ENCODE measurements around the gene DAPK1.
A peak's percentile ranks its signal among the peaks of the same experiment; 100 is the strongest.

DAPK1 gene

DNA sequence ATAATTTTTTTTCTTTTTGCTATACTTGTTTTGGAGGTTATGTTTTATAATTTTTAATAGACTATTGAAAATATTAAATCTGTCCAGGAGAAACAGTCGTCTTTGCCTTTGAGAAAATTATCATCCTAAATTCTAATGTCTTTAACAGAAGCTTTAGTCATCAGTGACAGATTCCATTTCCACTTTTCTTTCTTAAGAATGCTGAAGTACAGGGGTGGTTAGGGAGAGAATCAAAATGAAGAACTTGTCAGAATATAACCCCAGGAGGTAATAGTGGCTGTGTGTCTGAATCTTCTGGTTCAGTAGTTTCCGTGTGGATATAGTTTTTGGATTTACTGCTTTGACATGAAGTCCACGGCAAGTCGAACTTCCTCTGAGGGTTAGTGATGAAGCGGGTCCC lies 111.8 kb downstream of the DAPK1 start:
- Histone ChIP-seq H3K36me3 (ENCODE audit: control insufficient read depth, insufficient read depth, low read length) (no peaks in the 10 kb centered on the region), H3K27me3 (ENCODE audit: control insufficient read depth, insufficient read depth, low read length) (no peaks in the 10 kb centered on the region), H3K9ac (ENCODE audit: low read length) (no peak overlapping the region), H3K4me1 (ENCODE audit: control insufficient read depth, insufficient read depth, low read length) (peaks cover 17% of the 10 kb centered on the region), H3K4me3 (ENCODE audit: low read length) (no peak overlapping the region), H3K27ac (ENCODE audit: low read depth, low read length) (no peak overlapping the region)

DNA sequence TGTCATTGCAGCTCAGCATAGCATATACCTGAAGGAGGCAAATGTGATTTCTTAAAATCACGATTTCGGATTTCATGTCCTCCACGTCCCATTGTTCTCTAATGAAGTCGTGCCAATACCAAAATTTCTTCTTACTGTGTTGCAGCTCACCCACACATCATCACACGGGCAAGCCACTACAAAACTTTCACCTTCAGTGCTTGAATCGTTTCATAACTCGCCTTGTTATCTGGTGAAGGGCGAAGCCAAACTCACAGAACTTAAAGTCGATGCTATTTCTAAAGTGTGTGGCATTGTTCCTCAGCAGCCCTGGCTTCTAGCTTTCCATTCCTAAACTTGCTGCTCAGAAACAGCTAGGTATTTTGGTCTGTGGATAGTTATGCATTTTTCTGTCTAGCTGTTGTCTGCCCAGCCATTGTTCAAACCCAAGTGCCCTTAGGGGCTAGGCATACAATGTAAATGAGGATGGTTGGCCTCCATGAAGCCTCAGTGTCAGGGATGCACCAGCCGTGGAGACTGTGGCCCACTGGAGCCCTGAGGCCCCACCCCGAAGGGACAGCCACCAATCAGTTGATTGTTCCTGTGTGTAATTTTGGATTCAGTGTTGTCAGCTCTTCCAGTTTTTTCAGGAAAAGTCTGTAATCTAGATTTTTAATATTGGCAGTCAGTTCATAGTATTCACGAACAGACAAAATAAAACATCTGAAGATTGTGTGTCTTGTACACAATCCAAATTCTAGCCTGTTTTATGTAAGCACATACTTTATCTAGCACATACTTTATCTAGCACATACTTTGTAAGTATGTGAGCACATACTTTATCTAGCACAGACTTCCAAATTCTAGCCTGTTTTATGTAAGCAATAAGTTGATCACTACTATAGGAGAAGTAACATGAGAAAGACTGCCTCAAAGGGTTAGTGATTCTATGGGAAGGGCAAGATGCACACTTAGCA lies 112.8 kb downstream of the DAPK1 start:
- no peak overlapping the region for H3K4me3 ChIP-seq (ENCODE audit: low read length)
- no peak overlapping the region for H3K9ac ChIP-seq (ENCODE audit: low read length)
- H3K27ac ChIP-seq (ENCODE audit: low read depth, low read length) = peak overlapping the region; percentile 42
- no peaks in the 10 kb centered on the region for H3K36me3 ChIP-seq (ENCODE audit: control insufficient read depth, insufficient read depth, low read length)
- H3K4me1 ChIP-seq (ENCODE audit: control insufficient read depth, insufficient read depth, low read length) = peaks cover 17% of the 10 kb centered on the region
- H3K27me3 ChIP-seq (ENCODE audit: control insufficient read depth, insufficient read depth, low read length) = no peaks in the 10 kb centered on the region

GRCh38 chr9:87611776-87612175 lies 114.1 kb downstream of the DAPK1 start:
- H3K36me3 ChIP-seq (ENCODE audit: control insufficient read depth, insufficient read depth, low read length) = no peaks in the 10 kb centered on the region
- no peak overlapping the region for H3K4me3 ChIP-seq (ENCODE audit: low read length)
- H3K27me3 ChIP-seq (ENCODE audit: control insufficient read depth, insufficient read depth, low read length) = no peaks in the 10 kb centered on the region
- H3K4me1 ChIP-seq (ENCODE audit: control insufficient read depth, insufficient read depth, low read length) = peaks cover 17% of the 10 kb centered on the region
- no peak overlapping the region for H3K9ac ChIP-seq (ENCODE audit: low read length)
- no peak overlapping the region for H3K27ac ChIP-seq (ENCODE audit: low read depth, low read length)

GRCh38 chr9:87612536-87612935 lies 114.9 kb downstream of the DAPK1 start:
- Histone ChIP-seq H3K4me3 (ENCODE audit: low read length) (no peak overlapping the region), H3K27me3 (ENCODE audit: control insufficient read depth, insufficient read depth, low read length) (no peaks in the 10 kb centered on the region), H3K36me3 (ENCODE audit: control insufficient read depth, insufficient read depth, low read length) (no peaks in the 10 kb centered on the region), H3K27ac (ENCODE audit: low read depth, low read length) (no peak overlapping the region), H3K9ac (ENCODE audit: low read length) (no peak overlapping the region), H3K4me1 (ENCODE audit: control insufficient read depth, insufficient read depth, low read length) (peaks cover 17% of the 10 kb centered on the region)

DNA sequence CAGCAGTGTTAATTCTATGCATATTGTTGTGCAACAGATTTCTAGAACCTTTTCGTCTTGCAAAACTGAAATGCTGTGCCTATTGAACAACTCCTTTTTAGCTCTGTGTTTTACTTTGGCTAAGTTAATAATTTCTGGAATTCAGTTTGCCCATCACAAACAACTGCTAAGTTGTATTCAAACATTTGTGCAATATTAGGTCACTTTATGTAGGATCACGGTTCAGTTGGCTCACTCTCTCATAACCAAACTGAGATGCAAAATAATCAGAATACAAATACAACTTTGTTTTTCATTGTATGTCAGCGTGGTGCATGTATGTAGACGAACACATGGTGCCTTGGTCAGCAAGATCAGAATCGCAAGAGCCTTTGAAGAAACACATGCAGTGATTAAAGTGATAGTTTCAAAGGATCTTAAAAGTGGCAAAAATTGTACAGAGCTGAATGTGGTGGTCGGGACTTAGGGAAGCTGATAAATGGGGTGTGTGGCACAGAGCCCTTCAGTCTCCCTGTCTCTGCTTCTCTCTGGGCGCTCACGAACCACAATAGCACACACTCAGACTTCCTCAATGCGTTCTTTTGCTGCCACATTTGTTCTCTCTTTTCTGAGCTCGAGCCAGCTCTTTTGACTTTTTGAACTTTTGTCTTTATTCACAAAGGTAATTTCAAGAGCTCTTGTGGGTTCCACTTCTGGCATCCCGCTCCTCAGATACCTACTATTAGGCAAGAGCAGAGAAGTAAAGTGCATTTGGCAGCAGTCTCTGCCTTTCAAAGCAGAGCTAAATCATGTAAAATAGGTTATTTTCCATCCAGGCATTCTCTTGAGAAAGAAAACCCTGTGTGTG lies 115.8 kb downstream of the DAPK1 start:
- peaks cover 17% of the 10 kb centered on the region for H3K4me1 ChIP-seq (ENCODE audit: control insufficient read depth, insufficient read depth, low read length)
- H3K36me3 ChIP-seq (ENCODE audit: control insufficient read depth, insufficient read depth, low read length) = no peaks in the 10 kb centered on the region
- no peak overlapping the region for H3K27ac ChIP-seq (ENCODE audit: low read depth, low read length)
- no peak overlapping the region for H3K4me3 ChIP-seq (ENCODE audit: low read length)
- no peaks in the 10 kb centered on the region for H3K27me3 ChIP-seq (ENCODE audit: control insufficient read depth, insufficient read depth, low read length)
- H3K9ac ChIP-seq (ENCODE audit: low read length) = no peak overlapping the region

GRCh38 chr9:87614397-87614796 lies 116.7 kb downstream of the DAPK1 start:
- Histone ChIP-seq H3K4me1 (ENCODE audit: control insufficient read depth, insufficient read depth, low read length) (peaks cover 17% of the 10 kb centered on the region), H3K36me3 (ENCODE audit: control insufficient read depth, insufficient read depth, low read length) (no peaks in the 10 kb centered on the region), H3K27ac (ENCODE audit: low read depth, low read length) (no peak overlapping the region), H3K27me3 (ENCODE audit: control insufficient read depth, insufficient read depth, low read length) (no peaks in the 10 kb centered on the region), H3K4me3 (ENCODE audit: low read length) (no peak overlapping the region), H3K9ac (ENCODE audit: low read length) (no peak overlapping the region)

DNA sequence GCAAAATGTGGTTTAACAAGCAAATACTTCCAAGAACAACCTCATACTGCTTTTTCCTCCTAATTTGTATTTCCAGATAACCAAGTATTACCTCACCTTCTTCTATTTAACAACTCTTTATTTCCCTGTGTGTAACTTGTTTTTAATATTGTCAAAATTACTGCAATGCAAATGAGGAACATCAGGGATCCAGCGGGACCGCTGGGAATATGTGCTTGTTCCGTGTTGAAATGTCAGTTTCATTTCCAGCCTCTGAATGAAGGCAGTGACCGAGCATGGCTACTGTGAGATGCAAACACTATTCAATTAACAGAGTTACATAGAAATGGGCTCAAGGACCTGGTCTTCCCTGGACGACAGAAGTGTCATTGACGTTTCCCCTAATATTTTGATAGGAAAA lies 117.5 kb downstream of the DAPK1 start:
- Histone ChIP-seq H3K9ac (ENCODE audit: low read length) (no peak overlapping the region), H3K27ac (ENCODE audit: low read depth, low read length) (no peak overlapping the region), H3K36me3 (ENCODE audit: control insufficient read depth, insufficient read depth, low read length) (no peaks in the 10 kb centered on the region), H3K4me3 (ENCODE audit: low read length) (no peak overlapping the region), H3K27me3 (ENCODE audit: control insufficient read depth, insufficient read depth, low read length) (no peaks in the 10 kb centered on the region), H3K4me1 (ENCODE audit: control insufficient read depth, insufficient read depth, low read length) (peaks cover 14% of the 10 kb centered on the region)

DNA sequence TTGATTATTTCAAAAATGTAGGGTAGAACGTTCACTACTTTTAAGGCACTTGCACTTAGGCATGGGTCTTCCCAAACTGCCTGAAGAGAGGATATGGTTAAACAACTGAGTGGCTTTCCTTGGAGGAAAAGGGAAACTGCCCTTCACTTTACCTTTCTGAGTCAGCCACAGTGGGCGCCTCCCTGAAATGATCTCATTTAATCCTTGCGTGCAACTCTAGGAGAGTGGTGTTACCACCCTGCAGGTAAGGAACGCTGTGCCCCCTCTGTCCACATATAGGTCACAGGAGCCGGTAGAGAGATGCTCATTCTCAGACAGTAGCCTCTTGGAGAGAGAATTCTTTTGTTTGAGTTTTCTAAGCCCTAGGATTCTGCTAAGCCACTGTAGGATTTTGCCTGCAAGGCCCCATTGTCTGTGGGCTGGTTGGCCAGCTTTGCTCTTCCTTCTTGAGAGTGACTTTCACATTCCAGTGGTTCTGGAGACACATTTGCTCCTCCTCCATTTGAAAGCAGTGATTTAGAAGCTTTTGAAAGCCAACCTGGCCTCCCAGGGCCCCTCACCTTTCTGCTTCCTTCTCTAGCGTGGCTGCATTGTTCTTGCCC lies 118.0 kb downstream of the DAPK1 start:
- H3K36me3 ChIP-seq (ENCODE audit: control insufficient read depth, insufficient read depth, low read length) = no peaks in the 10 kb centered on the region
- no peak overlapping the region for H3K4me3 ChIP-seq (ENCODE audit: low read length)
- H3K4me1 ChIP-seq (ENCODE audit: control insufficient read depth, insufficient read depth, low read length) = peaks cover 9% of the 10 kb centered on the region
- H3K27me3 ChIP-seq (ENCODE audit: control insufficient read depth, insufficient read depth, low read length) = no peaks in the 10 kb centered on the region
- H3K27ac ChIP-seq (ENCODE audit: low read depth, low read length) = no peak overlapping the region
- H3K9ac ChIP-seq (ENCODE audit: low read length) = no peak overlapping the region

DNA sequence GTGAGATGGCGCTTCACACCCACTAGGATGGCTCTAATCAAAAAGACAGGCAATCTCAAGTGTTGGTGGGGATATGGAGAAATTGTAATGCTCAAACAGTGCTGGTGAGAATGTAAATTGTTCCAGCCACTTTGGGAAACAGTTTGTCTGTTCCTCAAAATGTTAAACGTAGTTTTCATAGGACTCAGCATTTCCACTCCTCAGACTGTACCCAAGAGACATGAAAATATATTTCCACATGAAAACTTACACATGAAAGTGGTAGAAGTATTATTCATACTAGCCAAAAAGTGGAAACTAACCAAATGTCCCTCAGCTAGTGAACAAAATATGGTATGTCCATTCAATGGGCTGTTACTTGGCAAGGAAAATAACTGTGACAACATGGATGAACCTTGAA lies 120.6 kb downstream of the DAPK1 start:
- H3K4me3 ChIP-seq (ENCODE audit: low read length) = no peak overlapping the region
- no peaks in the 10 kb centered on the region for H3K27me3 ChIP-seq (ENCODE audit: control insufficient read depth, insufficient read depth, low read length)
- no peak overlapping the region for H3K27ac ChIP-seq (ENCODE audit: low read depth, low read length)
- peaks cover 4% of the 10 kb centered on the region for H3K4me1 ChIP-seq (ENCODE audit: control insufficient read depth, insufficient read depth, low read length)
- no peak overlapping the region for H3K9ac ChIP-seq (ENCODE audit: low read length)
- no peaks in the 10 kb centered on the region for H3K36me3 ChIP-seq (ENCODE audit: control insufficient read depth, insufficient read depth, low read length)

DNA sequence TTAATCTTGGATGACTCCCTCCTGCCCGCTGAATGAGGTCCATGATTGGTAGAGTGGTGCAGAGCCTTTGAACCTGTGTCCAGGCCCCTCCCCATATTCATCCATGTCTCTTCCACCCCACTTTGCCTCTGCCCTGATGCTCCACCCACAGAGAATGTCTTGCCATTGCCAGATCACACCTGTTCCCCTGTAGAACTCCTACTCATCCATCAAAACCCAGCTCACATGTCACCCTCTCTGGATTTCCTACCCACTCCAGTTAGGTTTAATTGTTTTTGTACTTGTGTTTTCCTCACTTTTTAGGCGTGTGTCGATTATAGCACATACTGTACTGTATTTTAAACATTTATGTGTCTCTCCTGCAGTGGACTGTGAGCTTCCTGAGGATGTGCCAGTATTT lies 121.3 kb downstream of the DAPK1 start:
- H3K9ac ChIP-seq (ENCODE audit: low read length) = no peak overlapping the region

GRCh38 chr9:87619346-87619745 lies 121.7 kb downstream of the DAPK1 start:
- H3K36me3 ChIP-seq (ENCODE audit: control insufficient read depth, insufficient read depth, low read length) = no peaks in the 10 kb centered on the region
- no peak overlapping the region for H3K9ac ChIP-seq (ENCODE audit: low read length)
- no peaks in the 10 kb centered on the region for H3K4me1 ChIP-seq (ENCODE audit: control insufficient read depth, insufficient read depth, low read length)
- no peaks in the 10 kb centered on the region for H3K27me3 ChIP-seq (ENCODE audit: control insufficient read depth, insufficient read depth, low read length)
- H3K4me3 ChIP-seq (ENCODE audit: low read length) = no peak overlapping the region
- no peak overlapping the region for H3K27ac ChIP-seq (ENCODE audit: low read depth, low read length)

More for the DNA sequence above, 121.3 kb downstream of the DAPK1 start:
- H3K4me3 ChIP-seq (ENCODE audit: low read length) = no peak overlapping the region
- no peak overlapping the region for H3K27ac ChIP-seq (ENCODE audit: low read depth, low read length)
- no peaks in the 10 kb centered on the region for H3K27me3 ChIP-seq (ENCODE audit: control insufficient read depth, insufficient read depth, low read length)
- H3K4me1 ChIP-seq (ENCODE audit: control insufficient read depth, insufficient read depth, low read length) = no peaks in the 10 kb centered on the region
- H3K36me3 ChIP-seq (ENCODE audit: control insufficient read depth, insufficient read depth, low read length) = no peaks in the 10 kb centered on the region

DNA sequence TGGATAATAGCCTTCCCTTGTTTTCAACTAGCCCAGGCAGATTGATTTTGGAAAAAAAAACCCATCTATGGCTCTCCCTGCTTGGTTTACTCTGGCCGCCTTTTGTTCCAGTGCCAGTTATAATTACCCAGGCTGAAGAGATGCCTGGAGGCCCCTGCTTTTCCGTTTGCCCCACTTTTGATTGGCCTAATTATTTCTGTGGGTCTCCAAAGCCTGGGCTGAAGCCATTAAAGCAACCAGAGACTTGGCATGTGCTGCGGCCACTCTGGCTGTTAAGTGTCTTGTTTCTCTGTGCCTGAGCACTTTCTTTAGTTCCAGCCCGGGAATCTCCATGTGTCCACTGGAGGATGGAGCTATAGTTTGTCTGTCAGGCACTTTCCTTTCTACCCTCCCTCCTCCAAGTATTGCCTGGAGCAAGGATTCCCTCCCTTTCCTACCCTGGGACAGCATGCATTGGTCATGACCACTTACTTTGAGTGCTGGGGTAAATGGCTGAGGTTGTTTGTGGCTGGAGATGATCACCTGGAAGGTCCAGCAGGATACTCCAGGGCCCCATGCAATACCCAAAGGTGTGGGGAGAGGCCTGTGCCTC lies 123.2 kb downstream of the DAPK1 start:
- Histone ChIP-seq H3K9ac (ENCODE audit: low read length) (no peak overlapping the region), H3K27me3 (ENCODE audit: control insufficient read depth, insufficient read depth, low read length) (no peaks in the 10 kb centered on the region), H3K36me3 (ENCODE audit: control insufficient read depth, insufficient read depth, low read length) (no peaks in the 10 kb centered on the region), H3K4me3 (ENCODE audit: low read length) (no peak overlapping the region), H3K4me1 (ENCODE audit: control insufficient read depth, insufficient read depth, low read length) (no peaks in the 10 kb centered on the region), H3K27ac (ENCODE audit: low read depth, low read length) (no peak overlapping the region)
